Measurements from ENCODE around the gene AQP4. TPM values are rescaled to one million over a fixed set of nuclear protein-coding genes. Genes with fewer than 3 reads are reported as not detected.

AQP4 gene
- total RNA-seq, 1 experiment from 2014 or later = 0.27 TPM

- BruUV-seq (replicated peaks) = no TSS peak
- Histone ChIP-seq H3K4me1 (no peaks in the 10 kb centered on the region), H3K4me3 (ENCODE audit: low read depth, low read length) (no peak overlapping the region), H3K9me3 (no peaks in the 10 kb centered on the region), H3K36me3 (ENCODE audit: control insufficient read depth, insufficient read depth, low read length) (no peaks in the 10 kb centered on the region), H3K27me3 (replicated peaks; ENCODE audit: control insufficient read depth, insufficient read depth, low read length) (no peaks in the 10 kb centered on the region)
- Mint-ChIP-seq H3K9me3 (ENCODE audit: unreplicated experiment) (no peaks in the 10 kb centered on the region), H3K27ac (ENCODE audit: unreplicated experiment) (no peak overlapping the region), H3K27me3 (ENCODE audit: insufficient read depth, unreplicated experiment) (peaks cover 4% of the 10 kb centered on the region), H3K36me3 (ENCODE audit: insufficient read depth, unreplicated experiment) (no peaks in the 10 kb centered on the region), H3K4me1 (ENCODE audit: low read depth, unreplicated experiment) (no peaks in the 10 kb centered on the region), H3K4me3 (ENCODE audit: unreplicated experiment) (peak overlapping the region; percentile 52)
- TF ChIP-seq, protein P1, sequence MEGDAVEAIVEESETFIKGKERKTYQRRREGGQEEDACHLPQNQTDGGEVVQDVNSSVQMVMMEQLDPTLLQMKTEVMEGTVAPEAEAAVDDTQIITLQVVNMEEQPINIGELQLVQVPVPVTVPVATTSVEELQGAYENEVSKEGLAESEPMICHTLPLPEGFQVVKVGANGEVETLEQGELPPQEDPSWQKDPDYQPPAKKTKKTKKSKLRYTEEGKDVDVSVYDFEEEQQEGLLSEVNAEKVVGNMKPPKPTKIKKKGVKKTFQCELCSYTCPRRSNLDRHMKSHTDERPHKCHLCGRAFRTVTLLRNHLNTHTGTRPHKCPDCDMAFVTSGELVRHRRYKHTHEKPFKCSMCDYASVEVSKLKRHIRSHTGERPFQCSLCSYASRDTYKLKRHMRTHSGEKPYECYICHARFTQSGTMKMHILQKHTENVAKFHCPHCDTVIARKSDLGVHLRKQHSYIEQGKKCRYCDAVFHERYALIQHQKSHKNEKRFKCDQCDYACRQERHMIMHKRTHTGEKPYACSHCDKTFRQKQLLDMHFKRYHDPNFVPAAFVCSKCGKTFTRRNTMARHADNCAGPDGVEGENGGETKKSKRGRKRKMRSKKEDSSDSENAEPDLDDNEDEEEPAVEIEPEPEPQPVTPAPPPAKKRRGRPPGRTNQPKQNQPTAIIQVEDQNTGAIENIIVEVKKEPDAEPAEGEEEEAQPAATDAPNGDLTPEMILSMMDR (IDR thresholded peaks at IDR 0.05; ENCODE audit: insufficient read depth in 1 of 2, low read depth in 1 of 2, low read length in 1 of 2, severe bottlenecking in 1 of 2, unreplicated experiment in 1 of 2) = no peak
- ChIA-PET CTCF (no interaction called here), POLR2A (no interaction called here)
- intact Hi-C loops (cut with micrococcal nuclease; ENCODE audit: unreplicated experiment) = no loop called here
- no peak for DNase-seq
These were observed 1.5 kb downstream of the AQP4 start for GRCh38 chr18:26863921-26864497.

- BruUV-seq (replicated peaks) = no TSS peak
- no peaks in the 10 kb centered on the region for H3K9me3 ChIP-seq
- no peaks in the 10 kb centered on the region for H3K4me1 ChIP-seq
- peak overlapping the region; percentile 52 for H3K4me3 Mint-ChIP-seq (ENCODE audit: unreplicated experiment)
- H3K4me3 ChIP-seq (ENCODE audit: low read depth, low read length) = peak overlapping the region; percentile 30
- H3K27me3 ChIP-seq (replicated peaks; ENCODE audit: control insufficient read depth, insufficient read depth, low read length) = no peaks in the 10 kb centered on the region
- DNase-seq = peak; percentile 33 to 40
- H3K27me3 Mint-ChIP-seq (ENCODE audit: insufficient read depth, unreplicated experiment) = peaks cover 4% of the 10 kb centered on the region
- no peaks in the 10 kb centered on the region for H3K36me3 Mint-ChIP-seq (ENCODE audit: insufficient read depth, unreplicated experiment)
- ChIA-PET POLR2A (no interaction called here), CTCF (no interaction called here)
- TF ChIP-seq, protein P1 (IDR thresholded peaks at IDR 0.05; ENCODE audit: insufficient read depth in 1 of 2, low read depth in 1 of 2, low read length in 1 of 2, severe bottlenecking in 1 of 2, unreplicated experiment in 1 of 2) = no peak
- H3K9me3 Mint-ChIP-seq (ENCODE audit: unreplicated experiment) = no peaks in the 10 kb centered on the region
- no peaks in the 10 kb centered on the region for H3K36me3 ChIP-seq (ENCODE audit: control insufficient read depth, insufficient read depth, low read length)
- no peak overlapping the region for H3K27ac Mint-ChIP-seq (ENCODE audit: unreplicated experiment)
- H3K4me1 Mint-ChIP-seq (ENCODE audit: low read depth, unreplicated experiment) = no peaks in the 10 kb centered on the region
- intact Hi-C loops (cut with micrococcal nuclease; ENCODE audit: unreplicated experiment) = no loop called here
These were observed 2.2 kb downstream of the AQP4 start for GRCh38 chr18:26863122-26863879.

DNA sequence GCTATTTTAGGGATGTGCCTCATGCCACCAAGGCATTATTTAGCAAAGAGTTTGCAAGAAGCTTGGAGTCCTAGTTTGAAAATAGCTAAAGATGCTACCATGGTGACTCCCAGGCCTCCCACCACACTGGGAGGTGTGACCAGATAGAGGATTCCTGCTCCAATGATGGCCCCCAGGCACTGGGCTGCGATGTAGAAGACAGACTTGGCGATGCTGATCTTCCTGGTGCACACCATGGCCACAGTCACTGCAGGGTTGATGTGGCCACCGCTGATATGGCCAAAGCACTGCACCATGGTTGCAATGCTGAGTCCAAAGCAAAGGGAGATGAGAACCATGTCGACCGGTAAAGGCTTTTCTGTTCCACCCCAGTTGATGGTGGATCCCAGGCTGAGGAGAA, 3.4 kb downstream of the AQP4 start:
- no peaks in the 10 kb centered on the region for H3K36me3 ChIP-seq (ENCODE audit: control insufficient read depth, insufficient read depth, low read length)
- no peaks in the 10 kb centered on the region for H3K4me1 Mint-ChIP-seq (ENCODE audit: low read depth, unreplicated experiment)
- DNase-seq = no peak
- H3K9me3 Mint-ChIP-seq (ENCODE audit: unreplicated experiment) = no peaks in the 10 kb centered on the region
- ChIA-PET CTCF (no interaction called here), POLR2A (no interaction called here)
- peaks cover 4% of the 10 kb centered on the region for H3K27me3 Mint-ChIP-seq (ENCODE audit: insufficient read depth, unreplicated experiment)
- TF ChIP-seq, protein P1 (IDR thresholded peaks at IDR 0.05; ENCODE audit: insufficient read depth in 1 of 2, low read depth in 1 of 2, low read length in 1 of 2, severe bottlenecking in 1 of 2, unreplicated experiment in 1 of 2) = no peak
- H3K27ac Mint-ChIP-seq (ENCODE audit: unreplicated experiment) = no peak overlapping the region
- no peaks in the 10 kb centered on the region for H3K36me3 Mint-ChIP-seq (ENCODE audit: insufficient read depth, unreplicated experiment)
- no peaks in the 10 kb centered on the region for H3K27me3 ChIP-seq (replicated peaks; ENCODE audit: control insufficient read depth, insufficient read depth, low read length)
- H3K9me3 ChIP-seq = no peaks in the 10 kb centered on the region
- H3K4me3 ChIP-seq (ENCODE audit: low read depth, low read length) = no peak overlapping the region
- H3K4me3 Mint-ChIP-seq (ENCODE audit: unreplicated experiment) = no peak overlapping the region
- BruUV-seq (replicated peaks) = no TSS peak
- intact Hi-C loops (cut with micrococcal nuclease; ENCODE audit: unreplicated experiment) = no loop called here
- H3K4me1 ChIP-seq = no peaks in the 10 kb centered on the region
